ENCODE data around the gene C5orf52.
A peak's percentile ranks its signal among the peaks of the same experiment; 100 is the strongest.
"Not testable (repeated sequence)": the region's sequence is repeated elsewhere in the genome, so short reads cannot be mapped to it uniquely, and the experiment has no call there.

The C5orf52 gene

DNA sequence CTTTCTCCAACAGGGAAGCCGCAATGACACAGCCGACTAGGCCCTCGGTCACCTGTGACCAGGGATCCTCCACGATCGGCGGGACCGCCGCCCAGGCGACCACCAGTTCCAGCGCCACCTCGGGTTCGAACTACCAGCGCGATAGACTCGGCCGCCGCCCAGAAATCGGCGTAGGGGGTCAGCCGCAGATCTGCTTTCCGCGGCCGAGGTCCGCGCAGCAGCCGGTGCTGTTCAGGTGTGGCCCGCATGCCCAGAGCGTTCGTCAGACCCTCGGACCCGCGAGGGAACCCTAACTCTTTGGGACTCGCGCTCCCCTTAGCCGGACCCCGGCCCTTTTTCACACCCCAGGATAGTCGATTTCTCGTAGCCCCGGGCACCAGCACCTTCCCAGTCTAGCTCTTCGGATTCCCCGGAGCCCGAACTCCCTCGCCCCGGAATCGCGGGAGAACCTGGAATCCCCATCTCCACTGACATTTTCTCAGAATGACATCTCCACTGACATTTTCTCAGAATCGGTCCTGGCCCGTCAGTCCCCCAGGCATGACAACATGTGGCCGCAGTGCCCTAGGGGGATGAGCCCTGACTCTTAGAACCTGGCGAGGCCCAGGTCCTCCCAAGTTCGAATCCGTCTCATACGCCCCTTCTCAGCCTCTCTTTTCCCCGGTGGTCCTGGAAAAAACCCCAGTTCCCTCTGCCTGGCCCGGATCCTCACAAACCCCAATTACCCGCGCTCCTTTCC is 428 bp downstream of the C5orf52 start:
- Histone ChIP-seq H3K9me3 (replicated peaks; ENCODE audit: insufficient read depth, low read length) (no peaks in the 10 kb centered on the region), H3K9me2 (replicated peaks; ENCODE audit: insufficient read depth, low read length) (no peaks in the 10 kb centered on the region), H3K36me3 (replicated peaks; ENCODE audit: insufficient read depth, low read length) (no peaks in the 10 kb centered on the region), H2AFZ (ENCODE audit: low read length) (peak overlapping the region; percentile 75), H3K27ac (ENCODE audit: low read length) (no peak overlapping the region), H3K4me2 (ENCODE audit: low read depth, low read length) (peak overlapping the region; percentile 94), H3K4me1 (ENCODE audit: low read length) (no peaks in the 10 kb centered on the region), H3K9ac (ENCODE audit: low read length) (no peak overlapping the region), H3K27me3 (replicated peaks; ENCODE audit: insufficient read depth, low read length) (peaks cover 11% of the 10 kb centered on the region; the same call in 1 of the 2 replicates), H4K20me1 (ENCODE audit: insufficient read depth, low read length) (no peaks in the 10 kb centered on the region), H3F3A (ENCODE audit: insufficient read depth, low read length) (no peaks in the 10 kb centered on the region), H3K79me2 (ENCODE audit: low read length) (no peaks in the 10 kb centered on the region), H3K4me3 (ENCODE audit: low read length) (peak overlapping the region; percentile 70)
- DNase-seq, result no peak
- no peak for TF ChIP-seq EZH2phosphoT487 (IDR thresholded peaks at IDR 0.05; ENCODE audit: low read length)
- TF ChIP-seq, protein P1, sequence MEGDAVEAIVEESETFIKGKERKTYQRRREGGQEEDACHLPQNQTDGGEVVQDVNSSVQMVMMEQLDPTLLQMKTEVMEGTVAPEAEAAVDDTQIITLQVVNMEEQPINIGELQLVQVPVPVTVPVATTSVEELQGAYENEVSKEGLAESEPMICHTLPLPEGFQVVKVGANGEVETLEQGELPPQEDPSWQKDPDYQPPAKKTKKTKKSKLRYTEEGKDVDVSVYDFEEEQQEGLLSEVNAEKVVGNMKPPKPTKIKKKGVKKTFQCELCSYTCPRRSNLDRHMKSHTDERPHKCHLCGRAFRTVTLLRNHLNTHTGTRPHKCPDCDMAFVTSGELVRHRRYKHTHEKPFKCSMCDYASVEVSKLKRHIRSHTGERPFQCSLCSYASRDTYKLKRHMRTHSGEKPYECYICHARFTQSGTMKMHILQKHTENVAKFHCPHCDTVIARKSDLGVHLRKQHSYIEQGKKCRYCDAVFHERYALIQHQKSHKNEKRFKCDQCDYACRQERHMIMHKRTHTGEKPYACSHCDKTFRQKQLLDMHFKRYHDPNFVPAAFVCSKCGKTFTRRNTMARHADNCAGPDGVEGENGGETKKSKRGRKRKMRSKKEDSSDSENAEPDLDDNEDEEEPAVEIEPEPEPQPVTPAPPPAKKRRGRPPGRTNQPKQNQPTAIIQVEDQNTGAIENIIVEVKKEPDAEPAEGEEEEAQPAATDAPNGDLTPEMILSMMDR (IDR thresholded peaks at IDR 0.05; ENCODE audit: low read length), result no peak
- TF ChIP-seq EZH2 (optimal IDR thresholded peaks at IDR 0.05; ENCODE audit: low read depth, low read length), result no peak

DNA sequence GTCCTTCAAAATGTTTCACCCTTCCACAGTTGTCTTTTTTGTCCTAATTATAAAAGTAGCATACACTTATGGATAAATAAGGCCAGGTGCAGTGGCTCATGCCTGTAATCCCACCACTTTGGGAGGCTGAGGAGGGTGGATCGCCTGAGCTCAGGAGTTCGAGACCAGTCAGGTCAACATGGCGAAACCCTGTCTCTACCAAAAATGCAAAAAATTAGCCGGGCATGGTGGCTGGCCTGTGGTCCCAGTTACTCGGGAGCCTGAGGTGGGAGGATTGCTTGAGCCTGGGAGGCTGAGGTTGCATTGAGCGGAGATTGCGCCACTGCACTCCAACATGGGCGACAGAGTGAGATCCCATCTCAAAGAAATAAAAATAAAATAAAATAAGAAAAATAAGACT is 1.6 kb downstream of the C5orf52 start:
- Histone ChIP-seq H4K20me1 (ENCODE audit: insufficient read depth, low read length) (no peaks in the 10 kb centered on the region), H3K9ac (ENCODE audit: low read length) (no peak overlapping the region), H3K4me2 (ENCODE audit: low read depth, low read length) (no peak overlapping the region), H3F3A (ENCODE audit: insufficient read depth, low read length) (no peaks in the 10 kb centered on the region), H3K79me2 (ENCODE audit: low read length) (no peaks in the 10 kb centered on the region), H2AFZ (ENCODE audit: low read length) (no peak overlapping the region), H3K27me3 (replicated peaks; ENCODE audit: insufficient read depth, low read length) (peaks cover 11% of the 10 kb centered on the region; the same call in 1 of the 2 replicates), H3K9me2 (replicated peaks; ENCODE audit: insufficient read depth, low read length) (no peaks in the 10 kb centered on the region), H3K27ac (ENCODE audit: low read length) (no peak overlapping the region), H3K9me3 (replicated peaks; ENCODE audit: insufficient read depth, low read length) (no peaks in the 10 kb centered on the region), H3K4me3 (ENCODE audit: low read length) (no peak overlapping the region), H3K4me1 (ENCODE audit: low read length) (no peaks in the 10 kb centered on the region), H3K36me3 (replicated peaks; ENCODE audit: insufficient read depth, low read length) (no peaks in the 10 kb centered on the region)
- DNase-seq, result no peak
- TF ChIP-seq EZH2 (optimal IDR thresholded peaks at IDR 0.05; ENCODE audit: low read depth, low read length), result no peak

DNA sequence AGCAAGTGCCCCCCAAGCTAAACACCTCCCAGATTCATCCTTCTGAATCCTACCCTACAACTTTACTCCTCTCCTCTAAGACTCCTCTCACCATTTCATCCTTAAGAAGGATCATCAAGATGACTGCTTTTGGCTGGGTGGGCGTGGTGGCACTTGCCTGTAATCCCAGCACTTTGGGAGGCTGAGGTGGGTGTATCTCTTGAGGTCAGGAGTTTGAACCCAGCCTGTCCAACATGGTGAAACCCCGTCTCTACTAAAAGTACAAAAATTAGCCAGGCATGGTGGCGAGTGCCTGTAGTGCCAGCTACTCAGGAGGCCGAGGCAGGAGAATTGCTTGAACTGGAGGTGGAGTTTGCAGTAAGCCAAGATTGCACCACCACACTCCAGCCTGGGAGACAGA is 3.0 kb downstream of the C5orf52 start:
- not testable (repeated sequence) for DNase-seq; H2AFZ ChIP-seq (ENCODE audit: low read length); H3K36me3 ChIP-seq (replicated peaks; ENCODE audit: insufficient read depth, low read length); H4K20me1 ChIP-seq (ENCODE audit: insufficient read depth, low read length); H3K27ac ChIP-seq (ENCODE audit: low read length); H3K4me3 ChIP-seq (ENCODE audit: low read length); H3F3A ChIP-seq (ENCODE audit: insufficient read depth, low read length); H3K9me3 ChIP-seq (replicated peaks; ENCODE audit: insufficient read depth, low read length); H3K4me1 ChIP-seq (ENCODE audit: low read length); H3K4me2 ChIP-seq (ENCODE audit: low read depth, low read length); H3K9me2 ChIP-seq (replicated peaks; ENCODE audit: insufficient read depth, low read length); H3K79me2 ChIP-seq (ENCODE audit: low read length); H3K9ac ChIP-seq (ENCODE audit: low read length)
- H3K27me3 ChIP-seq (replicated peaks; ENCODE audit: insufficient read depth, low read length), result peaks cover 11% of the 10 kb centered on the region; the same call in 1 of the 2 replicates

DNA sequence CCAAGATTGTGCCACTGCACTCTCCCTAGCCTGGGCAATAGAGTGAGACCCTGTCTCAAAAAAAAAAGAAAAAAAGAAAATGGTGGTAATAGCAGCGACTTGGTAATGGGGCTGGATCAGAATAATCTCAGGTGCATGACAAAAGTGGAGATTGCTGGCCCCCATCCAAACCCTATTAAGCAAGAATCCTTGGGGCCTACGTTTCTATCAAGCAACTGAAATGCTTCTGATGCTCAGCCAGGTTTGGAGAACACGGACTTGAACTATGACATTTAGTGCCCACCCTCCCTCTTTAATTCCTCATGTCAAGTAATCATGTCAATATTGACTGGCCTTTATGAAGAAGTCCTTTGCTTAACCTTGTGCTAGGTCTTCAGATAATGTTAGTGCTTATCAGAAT is 6.6 kb downstream of the C5orf52 start:
- DNase-seq, result no peak
- Histone ChIP-seq H3K4me3 (ENCODE audit: low read length) (no peak overlapping the region), H3K27me3 (replicated peaks; ENCODE audit: insufficient read depth, low read length) (no peaks in the 10 kb centered on the region), H3K36me3 (replicated peaks; ENCODE audit: insufficient read depth, low read length) (no peaks in the 10 kb centered on the region), H3K9ac (ENCODE audit: low read length) (no peak overlapping the region), H3K4me2 (ENCODE audit: low read depth, low read length) (no peak overlapping the region), H3K9me2 (replicated peaks; ENCODE audit: insufficient read depth, low read length) (no peaks in the 10 kb centered on the region), H3F3A (ENCODE audit: insufficient read depth, low read length) (no peaks in the 10 kb centered on the region), H3K9me3 (replicated peaks; ENCODE audit: insufficient read depth, low read length) (no peaks in the 10 kb centered on the region), H3K79me2 (ENCODE audit: low read length) (no peaks in the 10 kb centered on the region), H3K27ac (ENCODE audit: low read length) (no peak overlapping the region), H3K4me1 (ENCODE audit: low read length) (no peaks in the 10 kb centered on the region), H2AFZ (ENCODE audit: low read length) (no peak overlapping the region), H4K20me1 (ENCODE audit: insufficient read depth, low read length) (no peaks in the 10 kb centered on the region)
- TF ChIP-seq, protein P1 (IDR thresholded peaks at IDR 0.05; ENCODE audit: low read length), result no peak
- TF ChIP-seq EZH2 (optimal IDR thresholded peaks at IDR 0.05; ENCODE audit: low read depth, low read length), result no peak
- no peak for TF ChIP-seq EZH2phosphoT487 (IDR thresholded peaks at IDR 0.05; ENCODE audit: low read length)

Data from MM.1S (cell line).